Prostate gland (tissue), 2 donors: ENCODE measurements around the gene CACNA1S. TPM values are rescaled to one million over a fixed set of nuclear protein-coding genes. Genes with fewer than 3 reads are reported as not detected.
A peak's percentile ranks its signal among the peaks of the same experiment; 100 is the strongest.

Source experiments
- DNase-seq: peaks from one replicate; pipeline ENCODE4 v3.0.0-alpha.2; 2019; ENCODE audit warnings: low spot score
- H3K27ac ChIP-seq, 2 donors: fragments of 200-600 bp; sonication (generic); 2 replicates each; pipeline ENCODE4 v1.5.1; 2017 to 2019
- H3K27me3 ChIP-seq: fragments of 200-600 bp; sonication (generic); replicated peaks from 2 replicates; pipeline ENCODE4 v1.5.1; 2019; ENCODE audit not compliant: insufficient read depth
- H3K36me3 ChIP-seq, 2 donors: fragments of 200-600 bp; sonication (generic); 1 replicate in 1 of 2; 2 replicates in 1 of 2; pipeline versions ENCODE4 v1.5.1 to v1.8.1; 2017 to 2019
- H3K4me1 ChIP-seq: fragments of 200-600 bp; sonication (generic); replicated peaks from 2 replicates; pipeline ENCODE4 v1.5.1; 2019
- H3K4me3 ChIP-seq, 2 donors: fragments of 200-600 bp; sonication (generic); 2 replicates each; pipeline ENCODE4 v1.5.1; 2017 to 2019
- H3K9me3 ChIP-seq: fragments of 200-600 bp; sonication (generic); 2 replicates; pipeline ENCODE4 v1.5.1; 2017
- POLR2A ChIP-seq: fragments of 450-650 bp; IDR thresholded peaks from one replicate; pipeline ENCODE4 v1.6.1; 2016; ENCODE audit warnings: antibody characterized with exemption, mild to moderate bottlenecking
- POLR2AphosphoS5 ChIP-seq: sonication (generic); formaldehyde crosslinking; IDR thresholded peaks from one replicate; pipeline ENCODE4 v1.6.1; 2017; ENCODE audit warnings: antibody characterized with exemption
- WGBS: methylation state at CpG from one replicate; pipeline ENCODE4 v1.1.5; 2018; 5-methylcytosine and 5-hydroxymethylcytosine counted together
- intact Hi-C: fragments of 100-400 bp; cut with DNase I; formaldehyde crosslinking; loops from one replicate; pipeline ENCODE4 v1.14.2; 2022
- total RNA-seq, 2 donors: library from RNA; depleted of rRNA; stranded (reverse); fragments of >200 nt; gene quantifications; one replicate each; pipeline ENCODE4 v1.1.0, GENCODE V29; 2016
- TF ChIP-seq, protein P1 (sequence below), 4 experiments: fragments of 200-600 bp in 2 of 4; fragments of 450-650 bp in 2 of 4; sonication (generic) in 2 of 4; IDR thresholded peaks; 1 replicate in 3 of 4; 2 replicates in 1 of 4; pipeline ENCODE4 v1.5.1; 2016 to 2019; ENCODE audit warnings: antibody characterized with exemption in 4 of 4, mild to moderate bottlenecking in 2 of 4, moderate library complexity in 2 of 4

CACNA1S gene
- total RNA-seq, 2 donors from 2014 or later = 0.55 TPM; not detected in 1

DNA sequence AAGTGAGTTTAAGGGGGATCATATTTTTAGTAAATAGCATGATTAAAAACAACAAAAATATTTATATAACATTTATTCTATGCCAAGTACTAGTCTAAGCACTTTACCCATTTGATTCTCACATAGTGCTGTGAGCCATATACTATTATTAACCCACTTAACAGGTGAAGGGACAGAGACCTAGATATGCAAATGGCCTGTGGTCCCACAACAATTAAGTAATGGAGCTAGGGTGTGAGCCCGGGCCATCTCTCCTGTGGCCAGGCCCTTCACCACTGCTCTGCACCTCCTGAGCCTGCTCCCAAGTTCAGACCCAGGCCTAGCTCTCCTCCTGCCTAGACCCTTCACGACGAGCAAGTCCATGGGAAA is 14.2 kb upstream of the CACNA1S start:
- H3K9me3 ChIP-seq = no peaks in the 10 kb centered on the region
- WGBS = 67% methylated on average over 3 of the region's 3 CpGs
- intact Hi-C loops = no loop called here
- DNase-seq = no peak
- no peaks in the 10 kb centered on the region for H3K27me3 ChIP-seq
- H3K27ac ChIP-seq = no peak overlapping the region
- H3K4me3 ChIP-seq = no peak overlapping the region
- TF ChIP-seq POLR2AphosphoS5 (no peak), POLR2A (no peak)
- TF ChIP-seq, protein P1, sequence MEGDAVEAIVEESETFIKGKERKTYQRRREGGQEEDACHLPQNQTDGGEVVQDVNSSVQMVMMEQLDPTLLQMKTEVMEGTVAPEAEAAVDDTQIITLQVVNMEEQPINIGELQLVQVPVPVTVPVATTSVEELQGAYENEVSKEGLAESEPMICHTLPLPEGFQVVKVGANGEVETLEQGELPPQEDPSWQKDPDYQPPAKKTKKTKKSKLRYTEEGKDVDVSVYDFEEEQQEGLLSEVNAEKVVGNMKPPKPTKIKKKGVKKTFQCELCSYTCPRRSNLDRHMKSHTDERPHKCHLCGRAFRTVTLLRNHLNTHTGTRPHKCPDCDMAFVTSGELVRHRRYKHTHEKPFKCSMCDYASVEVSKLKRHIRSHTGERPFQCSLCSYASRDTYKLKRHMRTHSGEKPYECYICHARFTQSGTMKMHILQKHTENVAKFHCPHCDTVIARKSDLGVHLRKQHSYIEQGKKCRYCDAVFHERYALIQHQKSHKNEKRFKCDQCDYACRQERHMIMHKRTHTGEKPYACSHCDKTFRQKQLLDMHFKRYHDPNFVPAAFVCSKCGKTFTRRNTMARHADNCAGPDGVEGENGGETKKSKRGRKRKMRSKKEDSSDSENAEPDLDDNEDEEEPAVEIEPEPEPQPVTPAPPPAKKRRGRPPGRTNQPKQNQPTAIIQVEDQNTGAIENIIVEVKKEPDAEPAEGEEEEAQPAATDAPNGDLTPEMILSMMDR (IDR thresholded peaks at IDR 0.05) = no peak
- no peaks in the 10 kb centered on the region for H3K36me3 ChIP-seq
- H3K4me1 ChIP-seq = no peaks in the 10 kb centered on the region

DNA sequence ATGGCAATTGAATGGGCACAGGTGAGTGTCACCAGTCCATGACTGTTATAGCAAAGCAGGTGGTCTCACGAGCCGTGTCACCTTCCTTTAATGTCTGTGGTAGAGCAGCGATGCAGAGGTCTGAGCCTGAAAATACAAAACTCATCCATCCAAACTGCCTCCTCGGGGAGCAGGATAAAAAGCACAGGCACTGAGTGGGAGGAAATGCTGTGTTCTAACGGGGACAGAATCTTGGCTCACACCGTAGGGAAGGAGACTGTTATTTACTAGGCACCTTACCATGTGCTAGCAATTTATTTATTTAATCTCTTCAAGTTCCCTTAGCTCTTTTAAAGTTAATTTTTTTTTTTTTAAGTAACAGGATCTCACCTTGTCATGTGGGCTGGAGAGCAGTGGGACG is 13.6 kb upstream of the CACNA1S start:
- WGBS = 25% methylated on average over 7 of the region's 7 CpGs
- no peak overlapping the region for H3K4me3 ChIP-seq
- H3K27me3 ChIP-seq = no peaks in the 10 kb centered on the region
- H3K27ac ChIP-seq = no peak overlapping the region
- no peak for DNase-seq
- peak; percentile 44 for TF ChIP-seq POLR2AphosphoS5
- TF ChIP-seq, protein P1 (IDR thresholded peaks at IDR 0.05) = no peak
- no peaks in the 10 kb centered on the region for H3K4me1 ChIP-seq
- H3K9me3 ChIP-seq = no peaks in the 10 kb centered on the region
- H3K36me3 ChIP-seq = no peaks in the 10 kb centered on the region
- intact Hi-C loops = no loop called here

DNA sequence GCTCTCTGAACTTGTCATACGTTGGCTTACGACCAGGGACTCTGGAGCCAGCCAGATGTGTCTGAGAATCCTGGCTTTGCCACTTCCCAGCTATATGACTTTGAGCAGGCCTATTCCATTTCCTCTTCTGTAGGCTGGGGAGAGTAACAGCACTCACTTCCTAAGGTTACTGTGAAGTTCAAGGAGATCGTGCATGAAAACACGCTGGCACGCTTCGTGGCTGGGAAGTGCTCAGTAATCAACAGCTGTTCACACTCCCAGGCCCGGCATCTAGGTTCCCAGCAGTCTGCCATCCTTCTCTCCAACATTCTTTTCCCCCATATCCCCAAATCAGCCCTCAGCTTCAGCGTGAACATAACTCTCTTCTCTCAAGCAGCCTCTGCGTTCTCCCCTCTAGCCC is 12.8 kb upstream of the CACNA1S start:
- no peak for TF ChIP-seq POLR2A
- TF ChIP-seq POLR2AphosphoS5 = no peak
- TF ChIP-seq, protein P1 (IDR thresholded peaks at IDR 0.05) = no peak
- DNase-seq = no peak
- Histone ChIP-seq H3K36me3 (no peaks in the 10 kb centered on the region), H3K27ac (no peak overlapping the region), H3K27me3 (no peaks in the 10 kb centered on the region), H3K4me3 (no peak overlapping the region), H3K4me1 (no peaks in the 10 kb centered on the region), H3K9me3 (no peaks in the 10 kb centered on the region)
- intact Hi-C loops = no loop called here
- 68% methylated on average over 9 of the region's 9 CpGs for WGBS

DNA sequence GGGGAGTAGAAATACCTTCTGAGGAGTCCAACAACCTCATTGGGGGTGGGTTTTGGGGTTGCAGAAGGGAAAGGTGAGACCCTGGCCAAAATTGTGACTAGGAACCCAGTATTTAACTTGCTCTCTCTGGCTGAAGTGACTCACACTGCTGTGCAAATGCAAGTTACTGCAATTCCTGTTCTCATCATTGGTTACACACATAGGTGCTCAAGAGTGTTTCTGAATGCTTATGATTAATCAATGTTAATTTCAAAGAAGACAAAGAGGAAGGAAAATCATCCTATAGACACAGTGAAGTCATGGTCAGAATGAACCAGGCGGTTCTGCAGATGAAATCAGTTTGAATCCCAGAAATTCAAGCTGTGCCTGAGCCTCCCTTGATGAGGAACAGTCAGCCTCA is 11.6 kb upstream of the CACNA1S start:
- intact Hi-C loops = no loop called here
- no peak overlapping the region for H3K4me3 ChIP-seq
- H3K9me3 ChIP-seq = no peaks in the 10 kb centered on the region
- no peak for DNase-seq
- no peaks in the 10 kb centered on the region for H3K27me3 ChIP-seq
- H3K27ac ChIP-seq = no peak overlapping the region
- no peaks in the 10 kb centered on the region for H3K4me1 ChIP-seq
- 97% methylated on average over 1 of the region's 1 CpG for WGBS
- H3K36me3 ChIP-seq = no peaks in the 10 kb centered on the region
- TF ChIP-seq POLR2A (no peak), POLR2AphosphoS5 (no peak)
- TF ChIP-seq, protein P1 (IDR thresholded peaks at IDR 0.05) = no peak

DNA sequence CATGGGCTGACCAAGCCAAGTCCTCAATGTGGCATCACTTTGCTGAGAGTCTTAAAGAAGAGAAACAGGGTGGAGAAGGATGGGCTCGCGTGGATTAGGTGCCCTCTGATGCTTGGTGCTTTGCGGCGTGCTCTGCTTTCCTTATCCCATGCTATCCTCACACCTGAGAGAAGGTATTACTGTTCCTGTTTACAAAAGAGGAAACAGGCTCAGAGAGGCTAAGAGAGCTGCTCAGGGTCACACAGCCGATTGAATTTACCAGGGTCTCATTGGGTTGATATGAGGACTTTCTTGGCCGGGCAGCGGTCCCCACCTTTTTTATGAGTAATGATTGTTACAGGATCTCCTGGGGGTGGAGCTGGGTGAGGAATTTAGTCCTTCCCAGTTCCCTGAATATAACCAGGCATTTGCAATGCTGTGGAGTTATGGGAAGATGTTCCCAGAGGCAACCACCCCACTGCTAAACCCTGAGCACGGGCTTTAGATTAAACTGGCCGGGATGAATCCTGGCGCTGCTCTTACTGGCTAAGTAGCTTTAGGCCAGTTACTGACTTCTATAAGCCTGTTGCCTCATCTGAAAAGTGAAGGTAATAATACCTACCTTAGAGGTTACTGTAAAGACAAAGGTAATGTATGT is 10.2 kb upstream of the CACNA1S start:
- 79% methylated on average over 10 of the region's 10 CpGs for WGBS
- no peaks in the 10 kb centered on the region for H3K27me3 ChIP-seq
- no peaks in the 10 kb centered on the region for H3K4me1 ChIP-seq
- DNase-seq = no peak
- no peaks in the 10 kb centered on the region for H3K36me3 ChIP-seq
- TF ChIP-seq POLR2AphosphoS5 = no peak
- TF ChIP-seq, protein P1 (IDR thresholded peaks at IDR 0.05) = no peak
- TF ChIP-seq POLR2A = no peak
- no peak overlapping the region for H3K4me3 ChIP-seq
- no peaks in the 10 kb centered on the region for H3K9me3 ChIP-seq
- intact Hi-C loops = no loop called here
- H3K27ac ChIP-seq = no peak overlapping the region
